Loucy (cell line): ENCODE results near the gene ADAMTS2.

Source experiments
- H2AFZ ChIP-seq: fragments of 200-600 bp; sonication (generic); 2 replicates; pipeline ENCODE4 v1.6.0; 2016; ENCODE audit warnings: antibody characterized with exemption, mild to moderate bottlenecking, low read length, moderate library complexity
- H3F3A ChIP-seq: fragments of 200-600 bp; 2 replicates; pipeline ENCODE4 v1.6.0; 2016; ENCODE audit warnings: antibody characterized with exemption, low read depth, mild to moderate bottlenecking
- H3K27me3 ChIP-seq: fragments of 200-600 bp; sonication (generic); 2 replicates; pipeline ENCODE4 v1.6.1; 2014; ENCODE audit warnings: low read length, mild to moderate bottlenecking; ENCODE audit not compliant: insufficient read depth, poor library complexity, severe bottlenecking
- H3K36me3 ChIP-seq: fragments of 200-600 bp; sonication (generic); 2 replicates; pipeline ENCODE4 v1.6.1; 2016; ENCODE audit warnings: low read length; ENCODE audit not compliant: insufficient read depth
- H3K4me1 ChIP-seq: fragments of 200-600 bp; sonication (generic); 2 replicates; pipeline ENCODE4 v1.5.1; 2014; ENCODE audit warnings: low read length, mild to moderate bottlenecking; ENCODE audit not compliant: insufficient read depth, poor library complexity, severe bottlenecking
- H3K4me2 ChIP-seq: fragments of 200-600 bp; sonication (generic); 2 replicates; pipeline ENCODE4 v1.6.0; 2014; ENCODE audit warnings: antibody characterized with exemption, low read length, low read depth, mild to moderate bottlenecking; ENCODE audit not compliant: poor library complexity, severe bottlenecking
- H3K4me3 ChIP-seq: fragments of 200-600 bp; sonication (generic); 2 replicates; pipeline ENCODE4 v1.5.1; 2014; ENCODE audit warnings: low read length, mild to moderate bottlenecking, mixed read lengths; ENCODE audit not compliant: poor library complexity, severe bottlenecking
- H3K79me2 ChIP-seq: fragments of 200-600 bp; sonication (generic); 2 replicates; pipeline ENCODE4 v1.6.1; 2014; ENCODE audit warnings: low read length; ENCODE audit not compliant: insufficient read depth
- H3K9ac ChIP-seq: fragments of 200-600 bp; sonication (generic); 2 replicates; pipeline ENCODE4 v1.6.0; 2014; ENCODE audit warnings: mild to moderate bottlenecking, low read depth, low read length, moderate library complexity; ENCODE audit not compliant: poor library complexity, severe bottlenecking
- H3K9me2 ChIP-seq: fragments of 200-600 bp; sonication (generic); replicated peaks from 2 replicates; pipeline ENCODE4 v1.6.1; 2016; ENCODE audit warnings: low read depth, low read length, mixed read lengths
- H3K9me3 ChIP-seq: fragments of 200-600 bp; sonication (generic); 2 replicates; pipeline ENCODE4 v1.6.1; 2014; ENCODE audit warnings: mild to moderate bottlenecking, antibody characterized with exemption, low read length, low read depth; ENCODE audit not compliant: insufficient read depth
- H4K20me1 ChIP-seq: fragments of 200-600 bp; sonication (generic); 2 replicates; pipeline ENCODE4 v1.6.0; 2014; ENCODE audit warnings: antibody characterized with exemption, low read length, mild to moderate bottlenecking; ENCODE audit not compliant: insufficient read depth, poor library complexity, severe bottlenecking
- CTCF ChIP-seq: fragments of 200-600 bp; sonication (generic); conservative IDR thresholded peaks from 2 replicates; pipeline ENCODE4 v1.5.1; 2014; ENCODE audit warnings: mild to moderate bottlenecking, antibody characterized with exemption, low read length
- EZH2phosphoT487 ChIP-seq: fragments of 200-600 bp; IDR thresholded peaks from 2 replicates; pipeline ENCODE4 v1.6.1; 2018; ENCODE audit warnings: antibody characterized with exemption, mild to moderate bottlenecking, moderate library complexity, borderline replicate concordance

ADAMTS2 gene

GRCh38 chr5:179118338-179118737, 226.9 kb downstream of the ADAMTS2 start:
- Histone ChIP-seq H3K4me2 (no peak overlapping the region), H3K9me2 (no peaks in the 10 kb centered on the region), H3K79me2 (no peaks in the 10 kb centered on the region), H3K36me3 (no peaks in the 10 kb centered on the region), H3F3A (no peaks in the 10 kb centered on the region), H3K4me1 (no peaks in the 10 kb centered on the region), H2AFZ (no peak overlapping the region), H3K27me3 (no peaks in the 10 kb centered on the region), H3K4me3 (no peak overlapping the region), H3K9me3 (no peaks in the 10 kb centered on the region), H4K20me1 (no peaks in the 10 kb centered on the region), H3K9ac (no peak overlapping the region)
- TF ChIP-seq CTCF (no peak), EZH2phosphoT487 (no peak)

- Histone ChIP-seq H3K9me3 (no peaks in the 10 kb centered on the region), H3K4me3 (no peak overlapping the region), H3K4me2 (no peak overlapping the region), H3K27me3 (no peaks in the 10 kb centered on the region), H4K20me1 (no peaks in the 10 kb centered on the region), H3K9me2 (no peaks in the 10 kb centered on the region), H3F3A (no peaks in the 10 kb centered on the region), H3K9ac (no peak overlapping the region), H3K36me3 (no peaks in the 10 kb centered on the region), H3K4me1 (no peaks in the 10 kb centered on the region), H3K79me2 (no peaks in the 10 kb centered on the region), H2AFZ (no peak overlapping the region)
- TF ChIP-seq EZH2phosphoT487: no peak
Measured at GRCh38 chr5:179115845-179116524, 229.3 kb downstream of the ADAMTS2 start.

- no peaks in the 10 kb centered on the region for H3K36me3 ChIP-seq
- H3K9me3 ChIP-seq: no peaks in the 10 kb centered on the region
- H4K20me1 ChIP-seq: no peaks in the 10 kb centered on the region
- no peak overlapping the region for H3K4me2 ChIP-seq
- no peak overlapping the region for H3K9ac ChIP-seq
- no peaks in the 10 kb centered on the region for H3K79me2 ChIP-seq
- TF ChIP-seq EZH2phosphoT487 (no peak), CTCF (no peak)
- no peaks in the 10 kb centered on the region for H3K4me1 ChIP-seq
- H3K4me3 ChIP-seq: no peak overlapping the region
- H3K27me3 ChIP-seq: no peaks in the 10 kb centered on the region
- H3K9me2 ChIP-seq: no peaks in the 10 kb centered on the region
- H3F3A ChIP-seq: no peaks in the 10 kb centered on the region
- no peak overlapping the region for H2AFZ ChIP-seq
Measured at GRCh38 chr5:179115307-179115706, 230.0 kb downstream of the ADAMTS2 start.

- Histone ChIP-seq H3K4me3 (no peak overlapping the region), H2AFZ (no peak overlapping the region), H3K36me3 (no peaks in the 10 kb centered on the region), H3K4me1 (no peaks in the 10 kb centered on the region), H3K9me3 (no peaks in the 10 kb centered on the region), H3K9ac (no peak overlapping the region), H4K20me1 (no peaks in the 10 kb centered on the region), H3K9me2 (no peaks in the 10 kb centered on the region), H3K27me3 (no peaks in the 10 kb centered on the region), H3K79me2 (no peaks in the 10 kb centered on the region), H3K4me2 (no peak overlapping the region), H3F3A (no peaks in the 10 kb centered on the region)
- TF ChIP-seq EZH2phosphoT487 (no peak), CTCF (no peak)
Measured at GRCh38 chr5:179114756-179115155, 230.5 kb downstream of the ADAMTS2 start.
